Esophagus squamous epithelium (tissue), 5 donors: ENCODE results near the gene CSDE1. TPM values are rescaled to one million over a fixed set of nuclear protein-coding genes. Genes with fewer than 3 reads are reported as not detected.

Source experiments
- DNase-seq: peaks from one replicate; lab custom pipeline; 2025; lab: John Stamatoyannopoulos, UW
- H3K27ac ChIP-seq, 4 donors: fragments of 200-600 bp; sonication (generic); one replicate each; pipeline ENCODE4 v1.5.1; 2016 to 2019; ENCODE audit warnings: mild to moderate bottlenecking in 1 of 4
- H3K27me3 ChIP-seq, 4 donors: fragments of 200-600 bp; sonication (generic); 1 replicate in 3 of 4; 2 replicates in 1 of 4; pipeline versions ENCODE4 v1.5.1 to v1.6.0; 2017 to 2021; ENCODE audit warnings: antibody characterized with exemption in 1 of 4
- H3K36me3 ChIP-seq, 3 donors: fragments of 200-600 bp; sonication (generic); one replicate each; pipeline ENCODE4 v1.5.1; 2016 to 2019
- H3K4me1 ChIP-seq, 3 donors: fragments of 200-600 bp; sonication (generic); one replicate each; pipeline ENCODE4 v1.5.1; 2017 to 2019
- H3K4me3 ChIP-seq, 4 donors: fragments of 200-600 bp; sonication (generic); 1 replicate in 3 of 4; 2 replicates in 1 of 4; pipeline ENCODE4 v1.5.1; 2016 to 2019; ENCODE audit warnings: mild to moderate bottlenecking in 2 of 4, moderate library complexity in 1 of 4
- H3K9me3 ChIP-seq, 3 donors: fragments of 200-600 bp; sonication (generic); one replicate each; pipeline ENCODE4 v1.5.1; 2016 to 2019
- POLR2A ChIP-seq, 4 donors: fragments of 450-650 bp; IDR thresholded peaks; one replicate each; pipeline ENCODE4 v1.6.1; 2017; ENCODE audit warnings: antibody characterized with exemption in 4 of 4, mild to moderate bottlenecking in 4 of 4, moderate library complexity in 3 of 4
- WGBS, 2 donors: methylation state at CpG; one replicate each; pipeline ENCODE4 v1.1.5; 2018; 5-methylcytosine and 5-hydroxymethylcytosine counted together
- intact Hi-C: fragments of 100-400 bp; cut with DNase I; formaldehyde crosslinking; loops from one replicate; pipeline ENCODE4 v1.15.0; 2022
- total RNA-seq, 4 donors: library from RNA; depleted of rRNA; stranded (reverse); fragments of >200 nt; gene quantifications; one replicate each; pipeline ENCODE4 v1.1.0, GENCODE V29; 2016
- TF ChIP-seq, protein P1 (sequence below), 6 experiments: fragments of 450-650 bp in 4 of 6; fragments of 200-600 bp in 2 of 6; sonication (generic) in 2 of 6; IDR thresholded peaks; one replicate each; pipeline ENCODE4 v1.5.1; 2016 to 2019; ENCODE audit warnings: antibody characterized with exemption in 6 of 6, mild to moderate bottlenecking in 4 of 6, moderate library complexity in 4 of 6
- donor health status: DM: yes; HTN: yes; CAD: no.

The CSDE1 gene
- total RNA-seq, 4 donors from 2014 or later = 311 to 845 (median 638) TPM

DNA sequence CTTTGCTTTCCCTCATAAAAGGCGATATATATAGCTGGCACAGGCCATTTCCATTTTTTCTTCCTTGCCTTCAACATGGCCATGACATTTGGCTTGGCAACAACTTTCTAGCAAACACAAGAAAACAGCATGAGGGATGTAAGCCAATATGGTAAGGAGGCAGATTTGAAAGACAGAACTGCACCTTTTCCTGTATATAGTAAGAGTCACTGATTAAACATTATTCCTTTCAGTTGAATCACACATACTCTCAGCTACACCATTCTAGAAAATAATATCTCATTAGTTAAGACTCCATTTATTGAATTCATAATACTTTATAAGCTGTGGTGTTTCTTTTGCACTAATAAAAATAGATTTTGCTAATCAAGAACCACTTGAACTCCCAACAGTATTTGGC, 13.2 kb upstream of the CSDE1 start:
- Histone ChIP-seq H3K27ac (no peak overlapping the region), H3K4me3 (no peak overlapping the region), H3K27me3 (no peaks in the 10 kb centered on the region), H3K9me3 (no peaks in the 10 kb centered on the region), H3K36me3 (peaks cover 0 to 80% (median 8%) of the 10 kb centered on the region in 3 donors), H3K4me1 (no peaks in the 10 kb centered on the region)
- no peak for DNase-seq
- no peak for TF ChIP-seq POLR2A (IDR thresholded peaks at IDR 0.05)
- TF ChIP-seq, protein P1, sequence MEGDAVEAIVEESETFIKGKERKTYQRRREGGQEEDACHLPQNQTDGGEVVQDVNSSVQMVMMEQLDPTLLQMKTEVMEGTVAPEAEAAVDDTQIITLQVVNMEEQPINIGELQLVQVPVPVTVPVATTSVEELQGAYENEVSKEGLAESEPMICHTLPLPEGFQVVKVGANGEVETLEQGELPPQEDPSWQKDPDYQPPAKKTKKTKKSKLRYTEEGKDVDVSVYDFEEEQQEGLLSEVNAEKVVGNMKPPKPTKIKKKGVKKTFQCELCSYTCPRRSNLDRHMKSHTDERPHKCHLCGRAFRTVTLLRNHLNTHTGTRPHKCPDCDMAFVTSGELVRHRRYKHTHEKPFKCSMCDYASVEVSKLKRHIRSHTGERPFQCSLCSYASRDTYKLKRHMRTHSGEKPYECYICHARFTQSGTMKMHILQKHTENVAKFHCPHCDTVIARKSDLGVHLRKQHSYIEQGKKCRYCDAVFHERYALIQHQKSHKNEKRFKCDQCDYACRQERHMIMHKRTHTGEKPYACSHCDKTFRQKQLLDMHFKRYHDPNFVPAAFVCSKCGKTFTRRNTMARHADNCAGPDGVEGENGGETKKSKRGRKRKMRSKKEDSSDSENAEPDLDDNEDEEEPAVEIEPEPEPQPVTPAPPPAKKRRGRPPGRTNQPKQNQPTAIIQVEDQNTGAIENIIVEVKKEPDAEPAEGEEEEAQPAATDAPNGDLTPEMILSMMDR (IDR thresholded peaks at IDR 0.05) = no peak
- intact Hi-C loops = no loop called here
- WGBS, 2 donors = 100% methylated on average over 1 of the region's 1 CpG

DNA sequence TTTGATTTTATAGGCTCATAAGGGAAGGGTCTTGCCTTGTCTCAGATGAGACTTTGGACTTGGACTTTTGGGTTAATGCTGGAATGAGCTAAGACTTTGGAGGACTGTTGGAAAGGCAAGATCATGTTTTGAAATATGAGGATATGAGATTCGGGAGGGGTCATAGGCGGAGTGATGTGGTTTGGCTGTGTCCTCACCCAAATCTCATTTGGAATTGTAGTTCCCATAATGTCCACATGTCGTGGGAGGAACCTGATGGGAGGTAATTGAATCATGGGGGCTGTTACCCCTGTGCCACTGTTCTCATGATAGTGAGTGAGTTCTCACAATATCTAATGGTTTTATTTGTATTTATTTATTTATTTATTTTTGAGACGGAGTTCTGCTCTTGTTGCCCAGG, 6.9 kb upstream of the CSDE1 start:
- no peak overlapping the region for H3K4me3 ChIP-seq
- DNase-seq = no peak
- TF ChIP-seq POLR2A (IDR thresholded peaks at IDR 0.05) = no peak
- TF ChIP-seq, protein P1 (IDR thresholded peaks at IDR 0.05) = no peak
- H3K27me3 ChIP-seq = no peaks in the 10 kb centered on the region
- 87 to 94% methylated on average over 4 of the region's 4 CpGs for WGBS, 2 donors
- H3K36me3 ChIP-seq = peaks cover 0 to 18% (median 0%) of the 10 kb centered on the region in 3 donors
- intact Hi-C loops = no loop called here
- no peaks in the 10 kb centered on the region for H3K4me1 ChIP-seq
- no peak overlapping the region for H3K27ac ChIP-seq
- no peaks in the 10 kb centered on the region for H3K9me3 ChIP-seq

DNA sequence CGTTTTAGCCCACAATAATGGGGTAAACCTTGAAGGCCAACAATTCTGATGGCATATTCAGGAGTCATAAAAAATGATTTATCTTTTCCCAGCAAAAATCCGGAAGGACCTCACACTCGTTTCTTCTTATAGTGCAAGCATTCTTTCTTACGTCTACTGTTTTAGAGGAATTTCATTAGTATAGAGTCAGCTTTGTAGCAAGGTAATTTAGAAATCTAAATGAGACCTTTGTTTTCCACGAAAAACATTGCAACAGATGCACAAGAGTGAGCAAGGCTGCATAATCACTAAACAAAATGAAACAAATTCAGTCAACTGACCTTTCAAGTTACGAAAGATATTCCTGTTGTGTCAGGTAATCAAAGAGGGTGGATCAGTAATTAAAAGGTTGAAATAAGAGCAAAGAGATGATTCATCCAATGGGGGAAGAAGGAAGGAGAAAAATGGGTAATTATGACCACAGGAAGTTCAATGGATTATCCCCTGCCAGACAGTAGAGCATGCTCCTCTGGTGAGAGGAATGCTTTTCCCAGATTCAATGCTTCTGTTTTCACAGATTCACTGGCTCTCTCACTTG, 560 bp upstream of the CSDE1 start:
- intact Hi-C loops = no loop called here
- peak overlapping the region; percentile 98 to 100 (median 99) for H3K27ac ChIP-seq
- H3K36me3 ChIP-seq = no peaks in the 10 kb centered on the region
- WGBS, 2 donors = 12 to 25% methylated on average over 6 of the region's 6 CpGs
- H3K27me3 ChIP-seq = no peaks in the 10 kb centered on the region
- peaks cover 15 to 44% (median 29%) of the 10 kb centered on the region in 3 donors for H3K4me1 ChIP-seq
- H3K4me3 ChIP-seq = peak overlapping the region; percentile 76 to 97 (median 92)
- DNase-seq = no peak
- TF ChIP-seq, protein P1 (IDR thresholded peaks at IDR 0.05) = no peak
- no peak for TF ChIP-seq POLR2A (IDR thresholded peaks at IDR 0.05)
- H3K9me3 ChIP-seq = no peaks in the 10 kb centered on the region

DNA sequence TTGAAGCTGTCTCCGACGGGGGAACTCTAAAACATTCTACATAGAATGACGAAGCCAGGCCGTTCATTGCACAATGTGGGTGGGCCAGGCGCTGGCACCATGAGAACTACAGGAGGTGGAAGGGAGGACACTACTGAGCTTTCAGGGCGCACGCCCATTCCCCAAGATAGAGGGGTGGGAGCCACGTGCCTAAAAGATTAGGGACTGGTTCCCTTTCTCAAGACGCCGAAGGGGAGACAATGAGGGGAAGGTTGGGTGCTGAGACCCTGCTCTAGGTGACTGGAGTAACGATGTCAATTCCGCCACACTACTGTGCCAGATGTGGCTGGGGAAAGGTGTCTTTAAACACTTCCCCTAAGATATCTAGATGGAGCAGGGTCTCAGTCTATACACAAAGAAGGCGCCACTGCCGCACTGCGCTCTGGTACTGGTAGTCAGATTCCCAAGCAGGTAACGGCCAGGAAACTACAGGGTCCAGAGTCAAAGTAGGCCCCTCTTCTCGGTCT, 782 bp downstream of the CSDE1 start:
- DNase-seq = no peak
- Histone ChIP-seq H3K4me3 (peak overlapping the region; percentile 76 to 97 (median 92)), H3K4me1 (peaks cover 15 to 57% (median 37%) of the 10 kb centered on the region in 3 donors), H3K27me3 (no peaks in the 10 kb centered on the region), H3K36me3 (no peaks in the 10 kb centered on the region), H3K27ac (peak overlapping the region; percentile 98 to 100 (median 99)), H3K9me3 (no peaks in the 10 kb centered on the region)
- TF ChIP-seq, protein P1 (IDR thresholded peaks at IDR 0.05) = no peak
- no peak for TF ChIP-seq POLR2A (IDR thresholded peaks at IDR 0.05)
- intact Hi-C loops = no loop called here
- 0 to 2% methylated on average over 16 to 17 of the region's 17 CpGs for WGBS, 2 donors

DNA sequence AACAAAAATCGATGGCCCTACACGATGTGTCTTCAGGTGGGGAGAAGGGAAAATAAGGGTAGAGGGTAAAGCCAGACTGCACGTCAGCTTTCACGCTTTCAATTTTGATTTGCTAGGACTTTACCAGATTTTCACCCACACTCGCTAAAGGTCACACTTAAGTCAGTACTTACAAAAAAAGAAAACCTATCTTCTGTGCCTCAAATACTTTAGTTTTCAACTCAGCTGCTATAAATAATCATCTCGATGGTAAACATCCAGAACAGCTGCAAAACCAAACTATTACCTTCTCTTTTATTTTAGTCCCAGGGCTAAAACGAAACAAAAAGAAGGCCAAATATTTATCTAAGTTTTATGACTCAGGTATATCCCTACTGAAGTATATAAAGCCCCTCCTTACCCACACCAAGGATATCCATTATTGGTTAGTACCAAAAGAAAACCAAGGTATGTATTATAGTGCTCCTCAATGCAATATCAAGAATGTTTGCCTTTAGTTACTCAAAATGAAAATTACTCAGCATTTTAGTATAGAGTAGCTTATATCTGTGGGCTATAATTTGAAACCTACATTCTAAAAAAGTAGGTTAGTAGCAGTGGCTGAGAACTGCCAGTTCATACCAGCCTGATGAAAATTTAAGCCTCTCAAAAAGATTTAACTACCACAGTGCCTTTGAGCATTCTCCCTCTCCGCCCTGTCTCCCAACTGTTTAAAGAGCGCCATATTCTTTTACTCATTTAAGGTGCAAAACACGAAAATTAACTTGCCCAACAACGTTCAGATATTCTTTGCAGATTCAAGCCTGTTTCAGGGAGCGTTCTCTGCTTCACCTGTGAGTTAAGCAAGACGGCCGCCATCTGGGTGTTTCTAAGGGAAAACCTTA, 1.5 kb downstream of the CSDE1 start:
- intact Hi-C loops = no loop called here
- WGBS, 2 donors = 15 to 24% methylated on average over 14 of the region's 14 CpGs

More for the DNA sequence above, 1.5 kb downstream of the CSDE1 start:
- Histone ChIP-seq H3K4me3 (peak overlapping the region; percentile 76 to 97 (median 92)), H3K27ac (peak overlapping the region; percentile 98 to 100 (median 99)), H3K4me1 (peaks cover 15 to 64% (median 43%) of the 10 kb centered on the region in 3 donors), H3K36me3 (no peaks in the 10 kb centered on the region), H3K27me3 (no peaks in the 10 kb centered on the region), H3K9me3 (no peaks in the 10 kb centered on the region)
- DNase-seq = no peak
- TF ChIP-seq POLR2A (IDR thresholded peaks at IDR 0.05) = no peak
- TF ChIP-seq, protein P1 (IDR thresholded peaks at IDR 0.05) = no peak
